T-helper 1 cell (primary cell): ENCODE results near the gene TICRR.
A peak's percentile ranks its signal among the peaks of the same experiment; 100 is the strongest.

Experiments used
- DNase-seq, 5 donors: peaks; one replicate each; pipeline ENCODE4 v3.0.0-alpha.2; 2012 to 2020

The TICRR gene

DNA sequence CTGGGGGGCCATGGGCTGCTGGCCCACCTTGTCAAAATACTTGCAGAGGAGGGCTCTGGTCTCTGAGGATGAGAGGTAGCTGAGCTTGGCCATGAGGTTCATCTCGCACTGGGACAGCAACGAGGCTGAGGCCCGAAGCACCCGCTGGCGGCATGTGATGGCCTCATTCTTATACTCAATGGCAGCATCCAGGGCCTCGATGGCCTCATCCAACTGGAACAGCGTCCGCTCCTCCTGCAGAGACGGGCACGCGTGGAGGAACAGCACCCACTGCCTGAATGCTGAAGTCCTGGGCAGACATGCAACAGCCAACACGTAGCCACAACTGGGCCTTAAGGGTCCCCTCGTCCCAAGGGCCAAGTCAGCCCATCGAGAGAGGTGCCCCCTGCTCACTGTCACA is 55.0 kb downstream of the TICRR start:
- DNase-seq = no peak

DNA sequence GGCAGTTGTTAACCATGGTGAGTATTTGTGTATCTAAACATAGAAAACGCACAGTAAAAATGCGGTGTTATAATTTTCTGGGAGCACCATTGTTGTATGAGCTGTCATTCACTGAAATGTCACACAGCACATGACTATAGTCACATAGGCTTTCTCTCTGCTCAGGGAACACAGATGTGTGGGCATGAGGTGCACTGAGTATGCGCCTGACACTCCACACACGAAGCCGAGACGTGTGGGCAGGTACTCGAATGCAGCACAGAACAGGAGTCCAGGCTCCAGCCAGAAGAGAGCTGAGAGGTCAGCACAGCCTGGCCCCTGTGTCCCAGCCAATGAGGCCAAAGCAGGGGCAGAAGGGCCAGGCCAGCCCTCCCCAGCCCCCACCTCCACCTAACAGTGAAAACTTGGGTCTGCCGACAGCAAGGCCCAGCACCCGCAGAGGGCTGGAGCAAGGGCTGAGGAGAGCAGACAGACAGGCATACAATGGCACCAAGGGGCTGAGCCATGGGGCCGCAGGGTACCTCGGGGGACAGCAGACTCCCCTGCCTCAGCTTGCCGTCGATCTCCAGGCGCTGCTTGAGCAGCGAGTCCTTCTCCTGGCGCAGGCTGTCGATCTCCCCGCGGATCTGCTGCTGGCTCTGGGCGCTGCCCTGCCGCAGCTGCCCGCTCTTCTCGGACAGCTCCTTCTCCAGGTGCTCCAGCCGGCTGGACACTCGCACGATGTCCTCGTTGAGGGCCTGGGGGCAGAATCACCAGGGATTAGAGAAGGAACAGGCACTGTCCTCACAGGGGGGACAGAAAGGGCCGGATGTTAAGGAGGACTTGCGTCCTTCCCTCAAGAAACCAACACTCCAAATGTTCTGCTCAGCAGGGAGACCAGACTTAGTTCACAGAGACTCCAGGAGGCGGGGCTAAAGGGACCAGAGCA is 56.0 kb downstream of the TICRR start:
- DNase-seq = no peak

DNA sequence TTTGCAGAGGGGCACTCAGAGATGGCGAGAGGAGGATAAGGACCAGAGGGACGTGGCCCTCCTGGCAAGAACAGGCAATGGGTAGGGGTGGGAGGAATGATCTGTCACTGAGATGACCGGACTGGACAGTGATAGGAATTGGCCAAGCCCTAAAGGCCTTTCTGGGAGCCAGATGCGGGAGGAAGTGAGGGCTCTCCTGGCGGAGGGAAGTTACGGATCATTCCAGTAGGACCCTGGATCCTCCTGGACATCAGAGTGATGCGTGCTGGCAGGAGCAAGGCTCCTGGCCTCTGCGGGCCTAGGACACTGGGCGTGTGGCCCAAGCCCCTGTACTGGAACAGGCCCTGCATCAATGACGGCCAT is 56.6 kb downstream of the TICRR start:
- DNase-seq = no peak

GRCh38 chr15:89632563-89633430 is 57.5 kb downstream of the TICRR start:
- DNase-seq = no peak

DNA sequence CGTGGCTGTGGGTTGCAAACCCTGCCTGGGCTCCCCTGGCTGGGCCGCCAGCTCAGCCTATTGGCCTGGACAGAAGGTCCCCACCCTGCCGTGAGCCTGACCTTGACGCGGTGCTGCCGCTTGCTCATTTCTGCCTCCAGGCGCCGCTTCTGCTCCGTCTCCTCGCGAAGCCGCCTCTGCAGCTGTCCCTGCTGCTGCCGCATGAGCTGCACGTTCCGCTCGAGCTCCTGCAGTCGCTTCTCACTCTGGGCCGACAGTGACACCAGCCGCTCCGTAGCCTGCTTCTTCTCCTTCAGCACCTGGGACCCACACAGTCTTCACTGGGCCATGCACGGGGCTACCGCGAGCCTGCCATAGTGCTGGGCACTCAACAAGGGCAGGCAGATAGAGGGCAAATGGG is 58.3 kb downstream of the TICRR start:
- DNase-seq = no peak

- DNase-seq = no peak
These were observed 65.0 kb downstream of the TICRR start for GRCh38 chr15:89640245-89640644.

DNA sequence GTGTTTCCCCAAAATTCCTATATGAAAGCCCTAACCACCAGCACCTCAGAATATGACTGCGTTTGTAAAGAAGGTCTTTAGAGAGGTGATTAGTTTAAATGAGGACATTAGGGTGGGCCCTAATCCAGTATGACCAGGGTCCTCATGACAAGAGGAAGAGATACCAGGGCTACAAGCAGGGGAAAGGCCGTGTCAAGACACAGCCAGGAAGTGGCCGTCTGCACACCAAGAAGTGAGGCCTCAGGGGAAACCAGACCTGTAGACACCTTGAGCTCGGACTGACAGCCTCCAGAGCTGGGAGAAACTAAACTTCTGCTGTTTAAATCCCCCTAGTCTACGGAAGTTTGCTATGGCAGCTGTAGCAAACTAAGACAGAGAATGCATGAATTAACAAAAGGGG is 65.8 kb downstream of the TICRR start:
- DNase-seq = no peak

DNA sequence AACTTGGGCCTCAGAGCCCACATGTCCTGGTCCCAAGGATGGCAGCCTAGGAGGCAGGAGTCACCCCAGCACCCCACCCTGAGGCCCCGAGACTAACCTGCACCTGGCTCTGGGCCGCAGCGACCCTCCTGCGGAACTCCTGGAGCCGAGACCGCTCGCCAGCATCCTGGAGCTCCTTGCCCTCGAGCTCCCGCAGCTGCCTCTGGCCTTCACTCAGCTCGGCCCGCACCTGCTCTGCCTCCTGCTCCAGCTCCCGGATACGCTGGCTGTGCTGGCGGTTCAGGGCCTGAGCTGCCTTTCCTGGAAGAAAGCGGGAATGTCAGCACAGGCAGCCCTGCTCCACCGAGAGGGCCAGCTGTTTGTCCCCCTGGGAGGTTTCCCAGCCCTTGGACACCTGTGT is 66.8 kb downstream of the TICRR start:
- no peak for DNase-seq

DNA sequence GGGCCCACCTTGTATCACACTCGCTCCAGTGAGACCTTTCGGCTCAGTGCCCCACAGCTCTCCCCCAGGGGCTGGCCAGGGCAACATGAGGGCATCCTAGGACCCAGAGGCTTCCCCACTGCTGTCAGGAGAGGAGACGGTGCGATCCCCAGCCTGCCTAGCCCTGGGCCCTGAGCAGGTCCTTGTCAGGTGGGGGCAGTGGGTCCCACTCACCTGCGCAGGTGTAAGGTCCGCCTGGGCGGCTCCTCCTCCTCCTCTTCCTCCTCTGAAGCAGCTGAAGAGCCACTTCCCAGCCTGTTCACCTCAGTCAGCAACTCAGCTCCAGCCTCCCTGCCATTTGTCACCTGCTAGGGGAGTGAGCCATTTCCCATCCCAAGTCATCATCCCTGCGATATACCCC is 70.4 kb downstream of the TICRR start:
- no peak for DNase-seq

DNA sequence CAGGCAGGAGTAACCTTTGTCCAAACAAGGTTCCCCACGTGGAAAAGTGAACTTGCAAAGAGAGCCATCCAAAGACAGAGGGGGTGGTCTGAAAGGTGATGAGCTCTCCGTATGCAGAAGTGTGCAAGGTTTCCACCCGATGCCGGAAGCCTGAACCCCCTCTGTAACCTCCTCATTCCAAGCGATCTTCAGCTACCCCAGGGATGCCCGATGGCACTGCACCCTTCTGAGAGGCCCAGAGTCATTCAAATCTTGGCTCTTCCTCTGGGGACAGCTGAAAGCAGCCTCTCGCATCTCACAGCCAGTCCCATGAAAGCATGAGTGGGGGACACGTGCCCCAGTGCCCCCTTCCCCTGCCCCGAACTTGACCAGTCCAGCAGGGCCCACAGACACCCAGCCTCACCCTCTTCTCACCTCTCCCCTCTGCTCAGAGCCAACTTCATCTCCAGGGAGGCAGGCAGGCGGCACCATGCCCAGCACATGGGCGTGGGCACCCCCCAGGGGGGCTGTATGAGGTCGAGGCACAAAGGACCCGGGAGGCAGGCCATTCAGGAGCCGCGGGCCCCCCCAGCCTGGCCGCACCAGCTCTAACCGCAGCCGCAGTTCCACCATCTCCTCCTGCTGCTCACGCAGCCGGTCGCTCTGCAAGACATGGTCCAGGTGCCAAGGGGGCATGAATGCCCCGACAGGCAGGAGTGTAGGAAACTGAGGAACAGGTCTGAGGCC is 71.3 kb downstream of the TICRR start:
- DNase-seq = no peak

DNA sequence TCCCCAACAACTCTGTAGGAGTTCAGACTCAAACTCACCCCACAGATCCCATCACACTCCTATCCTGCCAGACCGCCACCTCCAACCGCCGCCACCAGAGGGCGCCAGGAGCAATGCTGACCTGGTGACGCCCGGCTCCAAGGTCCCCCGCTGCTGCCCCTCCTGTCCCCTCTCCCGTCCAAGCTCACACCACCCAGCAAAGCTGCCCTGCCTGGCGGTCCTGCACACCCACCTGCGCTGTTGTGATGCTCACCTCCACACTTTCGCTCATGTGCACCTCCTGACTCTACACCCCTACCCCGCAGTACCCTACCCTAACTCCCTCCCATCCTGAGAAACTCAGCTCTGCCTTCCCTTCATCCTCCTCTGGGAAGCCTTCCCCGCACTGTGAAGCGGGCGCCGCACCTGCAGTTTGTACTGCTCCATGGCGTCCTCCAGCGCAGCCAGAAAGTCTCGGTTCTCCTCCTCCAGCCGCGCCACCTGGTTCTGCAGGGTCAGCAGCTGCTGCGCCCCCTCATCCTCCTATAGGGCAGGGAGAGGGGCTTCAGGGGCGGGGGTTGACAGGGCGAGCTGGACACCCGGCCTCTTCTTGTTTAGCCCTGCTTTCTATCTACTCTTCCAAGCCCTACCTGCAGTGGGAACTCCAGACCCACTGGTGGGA is 72.1 kb downstream of the TICRR start:
- peak; percentile 25 to 43 (median 36) for DNase-seq

DNA sequence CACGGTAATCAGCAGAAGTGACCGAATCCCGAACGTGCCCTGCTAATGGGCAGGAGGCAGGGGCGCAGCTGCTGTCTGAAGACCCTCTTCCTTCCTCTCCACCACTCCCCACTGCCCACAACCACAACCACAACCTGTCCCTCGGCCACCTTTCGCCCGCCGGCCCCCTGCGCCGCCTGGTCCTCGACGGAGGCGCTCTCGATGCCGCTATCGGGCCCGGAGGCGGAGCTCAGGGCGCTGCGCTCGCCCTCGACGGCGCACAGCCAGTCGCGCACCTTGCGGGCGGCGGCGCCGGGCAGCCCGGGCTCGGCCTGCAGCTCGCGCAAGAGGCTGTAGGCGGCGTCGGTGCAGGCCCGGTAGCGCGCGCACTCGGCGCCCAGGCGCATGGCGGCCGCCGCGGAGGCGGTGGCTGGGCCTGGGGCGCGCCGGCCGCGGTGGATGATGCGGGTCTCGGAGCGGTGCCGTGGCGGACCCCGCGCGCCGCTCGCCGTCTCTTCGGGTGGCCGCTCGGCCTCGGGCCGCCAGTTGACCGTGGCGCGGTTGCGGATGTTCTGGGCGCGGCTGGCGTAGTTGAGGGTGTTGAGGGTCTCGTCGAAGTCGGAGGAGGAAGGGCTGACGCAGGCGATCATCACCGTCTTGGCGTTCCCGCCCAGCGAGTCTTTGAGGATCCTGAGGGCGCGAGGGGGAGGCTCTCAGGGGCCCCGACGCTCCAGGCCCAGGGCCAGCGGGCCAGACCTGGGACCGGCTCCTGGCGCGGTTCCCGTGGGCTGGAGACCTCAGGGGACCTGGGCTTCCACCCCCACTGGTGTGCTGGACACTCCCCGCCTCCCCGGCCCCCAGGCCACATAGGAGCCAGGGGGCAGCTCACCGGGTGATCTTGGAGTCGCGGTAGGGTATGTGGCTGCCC is 73.1 kb downstream of the TICRR start:
- no peak for DNase-seq

- no peak for DNase-seq
These were observed 73.8 kb downstream of the TICRR start for GRCh38 chr15:89649013-89649625.

DNA sequence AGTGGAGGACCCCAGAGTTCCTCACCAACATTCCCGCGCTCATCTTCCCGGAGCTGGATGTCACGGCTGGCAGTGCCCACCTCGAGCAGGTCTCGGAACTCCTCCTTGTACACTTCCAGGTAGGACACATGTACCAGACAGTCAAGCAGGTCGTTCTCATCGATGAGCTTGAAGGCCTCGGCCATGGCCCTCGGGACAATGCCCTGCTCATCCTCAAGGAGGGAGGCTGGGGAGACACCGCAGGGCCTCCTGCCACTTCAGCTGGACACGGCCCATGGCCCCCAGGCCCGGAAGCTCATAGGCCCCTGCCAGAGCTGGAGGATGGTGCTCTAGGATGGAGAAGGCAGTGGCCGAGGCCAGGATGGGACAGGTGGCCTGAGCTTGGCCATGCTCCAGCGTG is 74.4 kb downstream of the TICRR start:
- DNase-seq = no peak

DNA sequence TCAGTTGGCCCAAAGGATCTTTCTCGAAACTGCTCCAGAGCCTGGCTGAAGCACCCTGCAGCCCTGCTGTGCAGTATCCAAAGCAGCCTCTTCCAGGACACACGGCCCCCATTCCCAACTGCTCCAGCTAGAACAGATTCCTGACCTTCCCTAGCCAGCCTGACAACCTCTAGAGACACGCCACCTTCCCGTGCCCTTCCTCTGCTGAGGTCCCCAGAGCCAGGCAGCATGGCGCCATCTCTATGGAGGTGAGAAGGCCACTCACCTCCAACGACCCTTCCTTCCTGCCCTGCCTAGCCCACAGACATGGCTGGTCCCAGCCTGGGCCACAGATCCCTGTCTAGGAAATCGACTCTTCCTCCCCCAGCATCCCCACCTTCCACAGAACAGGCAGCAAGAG is 76.9 kb downstream of the TICRR start:
- DNase-seq = no peak

DNA sequence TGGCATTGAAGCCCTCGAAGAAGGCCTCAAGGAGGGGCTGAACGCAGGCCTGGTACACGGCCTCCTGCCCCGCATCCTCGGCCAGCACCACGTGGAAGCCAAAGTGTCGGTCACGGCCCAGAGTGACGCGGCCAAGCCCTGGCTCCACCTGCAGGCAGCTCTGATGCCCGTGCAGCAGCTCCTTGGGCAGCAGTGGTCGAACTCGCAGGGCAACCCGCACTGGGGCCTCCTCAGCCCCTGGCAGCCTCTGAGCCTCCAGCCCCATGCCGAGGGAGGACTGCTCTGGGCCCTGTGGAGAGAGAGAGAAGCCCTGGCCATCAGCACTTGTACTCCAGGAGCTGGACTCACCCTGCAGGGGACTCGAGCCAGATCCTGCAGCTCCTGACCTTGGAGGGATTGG is 77.4 kb downstream of the TICRR start:
- no peak for DNase-seq

- DNase-seq = no peak
These were observed 78.3 kb downstream of the TICRR start for GRCh38 chr15:89653578-89653977.

GRCh38 chr15:89654301-89654761 is 79.1 kb downstream of the TICRR start:
- DNase-seq = no peak

DNA sequence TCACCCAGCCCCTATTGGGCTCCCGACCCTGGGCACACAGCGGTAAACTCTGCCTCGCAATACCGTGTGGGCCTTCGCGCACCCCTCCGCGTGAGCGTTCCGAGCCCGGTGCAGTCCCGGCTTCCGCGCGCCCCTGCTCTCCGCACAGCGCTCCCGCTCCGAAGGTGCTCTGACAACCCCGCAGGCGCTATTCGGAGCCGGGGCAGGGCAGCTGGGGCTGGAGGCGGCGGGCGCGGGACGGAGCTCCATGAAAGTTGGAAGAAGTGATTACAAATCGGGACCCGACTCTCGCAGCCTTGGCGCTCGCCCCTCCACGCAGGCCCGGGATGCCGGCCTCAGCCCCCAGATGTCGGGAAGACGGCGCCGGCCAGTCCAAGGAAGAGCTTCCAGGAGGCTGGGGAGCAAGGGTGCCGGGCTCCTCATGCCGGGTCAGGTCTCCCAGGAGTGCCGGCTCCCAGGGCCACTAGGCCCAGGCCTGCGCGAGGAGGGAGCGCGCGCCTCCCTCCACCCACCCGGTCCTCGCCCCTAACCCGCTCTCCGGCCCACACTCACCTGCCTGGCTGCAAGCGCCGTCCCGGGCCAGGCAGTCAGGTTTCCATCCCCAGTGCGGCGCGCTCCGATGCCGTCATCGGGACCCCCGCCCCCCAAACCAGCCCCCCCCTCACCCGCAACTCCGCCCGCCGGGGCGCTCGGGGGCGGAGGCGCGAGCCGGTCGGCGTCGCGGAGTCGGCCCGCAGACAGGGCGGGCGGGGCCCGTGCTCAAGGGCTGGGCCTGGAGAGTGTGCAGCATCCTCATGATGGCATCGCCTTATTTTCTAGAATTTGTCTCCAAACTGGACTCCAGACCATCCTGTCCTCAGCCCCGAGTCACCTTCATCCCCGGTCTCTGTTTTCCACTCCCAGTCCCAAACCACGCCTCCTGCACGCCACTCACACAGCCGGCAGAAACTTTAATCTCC is 79.9 kb downstream of the TICRR start, which contains the start of gene KIF7:
TSS of gene KIF7 (minus strand) at position 621 of the 959 bp plus-strand sequence. CDS start 2,537 bp downstream, outside the sequence.
- DNase-seq = no peak
